Trophoblast cell (in vitro differentiated cells and primary cell): ENCODE results near the gene ACACB.

Experiments
- DNase-seq, 2 donors: peaks; one replicate each; pipeline ENCODE4 v3.0.0-alpha.2; 2016
- H2AFZ ChIP-seq: 2 replicates; pipeline ENCODE4 v1.6.1; 2013; ENCODE audit warnings: low read length, moderate library complexity, mild to moderate bottlenecking; ENCODE audit not compliant: insufficient read depth, poor library complexity
- H2AK5ac ChIP-seq: 2 replicates; pipeline ENCODE4 v1.6.1; 2013; ENCODE audit warnings: mild to moderate bottlenecking, low read length
- H2BK120ac ChIP-seq: 2 replicates; pipeline ENCODE4 v1.6.1; 2013; ENCODE audit warnings: low read length, mild to moderate bottlenecking, moderate library complexity; ENCODE audit not compliant: insufficient read depth, poor library complexity
- H2BK12ac ChIP-seq: 2 replicates; pipeline ENCODE4 v1.6.1; 2013; ENCODE audit warnings: mild to moderate bottlenecking, low read length, moderate library complexity
- H2BK5ac ChIP-seq: 2 replicates; pipeline ENCODE4 v1.6.1; 2013; ENCODE audit warnings: low read length, low read depth, moderate library complexity, mild to moderate bottlenecking; ENCODE audit not compliant: poor library complexity
- H3K14ac ChIP-seq: 2 replicates; pipeline ENCODE4 v1.6.1; 2013; ENCODE audit warnings: mild to moderate bottlenecking, low read length
- H3K18ac ChIP-seq: 2 replicates; pipeline ENCODE4 v1.6.1; 2013; ENCODE audit warnings: mild to moderate bottlenecking, low read length
- H3K23ac ChIP-seq: 2 replicates; pipeline ENCODE4 v1.6.1; 2013; ENCODE audit warnings: low read length
- H3K27ac ChIP-seq: 2 replicates; pipeline ENCODE4 v1.5.1; 2013; ENCODE audit warnings: low read depth, mild to moderate bottlenecking, inconsistent platforms, low read length, moderate library complexity
- H3K27me3 ChIP-seq: 2 replicates; pipeline ENCODE4 v1.6.1; 2013; ENCODE audit warnings: inconsistent platforms, mild to moderate bottlenecking, low read length, moderate library complexity; ENCODE audit not compliant: insufficient read depth
- H3K36me3 ChIP-seq, 2 experiments: 1 replicate in 1 of 2; 2 replicates in 1 of 2; pipeline ENCODE4 v1.6.1; 2013; ENCODE audit warnings: low read length in 2 of 2, mild to moderate bottlenecking in 2 of 2, moderate library complexity in 1 of 2; ENCODE audit not compliant: insufficient read depth in 2 of 2, control insufficient read depth in 1 of 2
- H3K4ac ChIP-seq: 2 replicates; pipeline ENCODE4 v1.6.1; 2013; ENCODE audit warnings: low read depth, mild to moderate bottlenecking, low read length, moderate library complexity
- H3K4me1 ChIP-seq, 2 experiments: 1 replicate in 1 of 2; 2 replicates in 1 of 2; pipeline ENCODE4 v1.6.1; 2013; ENCODE audit warnings: low read length in 2 of 2, mild to moderate bottlenecking in 2 of 2, moderate library complexity in 1 of 2; ENCODE audit not compliant: insufficient read depth in 2 of 2, control insufficient read depth in 1 of 2
- H3K4me2 ChIP-seq: 2 replicates; pipeline ENCODE4 v1.6.1; 2013; ENCODE audit warnings: inconsistent platforms, mild to moderate bottlenecking, low read length, moderate library complexity
- H3K4me3 ChIP-seq: 2 replicates; pipeline ENCODE4 v1.5.1; 2013; ENCODE audit warnings: mild to moderate bottlenecking, low read depth, low read length, inconsistent platforms
- H3K79me1 ChIP-seq: one replicate; pipeline ENCODE4 v1.6.1; 2013; ENCODE audit warnings: low read length
- H3K79me2 ChIP-seq: 2 replicates; pipeline ENCODE4 v1.6.1; 2013; ENCODE audit warnings: low read length, mild to moderate bottlenecking; ENCODE audit not compliant: control insufficient read depth, insufficient read depth, poor library complexity
- H3K9ac ChIP-seq: 2 replicates; pipeline ENCODE4 v1.6.1; 2013; ENCODE audit warnings: mild to moderate bottlenecking, low read length
- H3K9me3 ChIP-seq: 2 replicates; pipeline ENCODE4 v1.6.1; 2013; ENCODE audit warnings: low read depth, mild to moderate bottlenecking, control low read depth, inconsistent platforms, low read length; ENCODE audit not compliant: insufficient read depth
- H4K12ac ChIP-seq: 2 replicates; pipeline ENCODE4 v1.6.1; 2013; ENCODE audit warnings: low read depth, mild to moderate bottlenecking, low read length, moderate library complexity
- H4K8ac ChIP-seq: 2 replicates; pipeline ENCODE4 v1.6.1; 2013; ENCODE audit warnings: low read depth, mild to moderate bottlenecking, low read length, moderate library complexity
- H4K91ac ChIP-seq: one replicate; pipeline ENCODE4 v1.6.1; 2013; ENCODE audit warnings: low read depth, mild to moderate bottlenecking, low read length, moderate library complexity
- WGBS: extraction: QIAGEN DNeasy Blood & Tissue Kit; methylation state at CpG from one replicate; pipeline ENCODE4 v1.1.7; 2013; ENCODE audit warnings: missing lambda C conversion rate; ENCODE audit not compliant: insufficient read length, insufficient coverage; ENCODE audit errors: extremely low coverage; 5-methylcytosine and 5-hydroxymethylcytosine counted together

The ACACB gene

GRCh38 chr12:109097435-109098182 is 18.8 kb upstream of the ACACB start, which contains the start of gene UNG:
UNG (plus strand) TSS chr12:109097597; CDS start chr12:109097680, 83 bp downstream.
- Histone ChIP-seq H3K4ac (peak within 1 kb of the TSS; percentile 42), H3K4me1 (peaks cover 6 to 8% of the 10 kb centered on the region in 2 experiments), H2BK12ac (no peak within 1 kb of the TSS)

GRCh38 chr12:109098183-109098604 is 18.2 kb upstream of the ACACB start:
- peak overlapping the region; percentile 78 for H3K4me3 ChIP-seq

More at GRCh38 chr12:109097435-109098182, 18.8 kb upstream of the ACACB start, which contains the start of gene UNG:
- Histone ChIP-seq H4K8ac (peak within 1 kb of the TSS; percentile 55), H3K27ac (peak within 1 kb of the TSS; percentile 39), H3K18ac (peak within 1 kb of the TSS; percentile 43), H3K23ac (no peak within 1 kb of the TSS), H2BK5ac (no peak within 1 kb of the TSS), H4K12ac (peak within 1 kb of the TSS; percentile 76), H3K14ac (peak within 1 kb of the TSS; percentile 68), H2BK120ac (no peak within 1 kb of the TSS), H3K36me3 (peaks cover 13 to 19% of the 10 kb centered on the region in 2 experiments), H3K79me2 (no peaks in the 10 kb centered on the region), H4K91ac (peak within 1 kb of the TSS; percentile 20), H3K79me1 (peaks cover 7% of the 10 kb centered on the region), H3K4me3 (peak within 1 kb of the TSS; percentile 79), H2AK5ac (no peak within 1 kb of the TSS), H2AFZ (peak within 1 kb of the TSS; percentile 88), H3K4me2 (peak within 1 kb of the TSS; percentile 84), H3K27me3 (no peaks in the 10 kb centered on the region), H3K9ac (peak within 1 kb of the TSS; percentile 79), H3K9me3 (no peaks in the 10 kb centered on the region)
- peak; percentile 98 for DNase-seq
- WGBS, result no CpG with 5 or more reads among the region's 71 CpGs

GRCh38 chr12:109098651-109099050 is 17.7 kb upstream of the ACACB start:
- no peak overlapping the region for H2AK5ac ChIP-seq
- no peak overlapping the region for H3K23ac ChIP-seq
- H2BK5ac ChIP-seq, result no peak overlapping the region
- peak overlapping the region; percentile 79 for H3K9ac ChIP-seq
- no peak for DNase-seq
- peak overlapping the region; percentile 55 for H4K12ac ChIP-seq
- H3K36me3 ChIP-seq, result peaks cover 18 to 23% of the 10 kb centered on the region in 2 experiments
- WGBS, result no CpG with 5 or more reads among the region's 8 CpGs
- H3K27ac ChIP-seq, result no peak overlapping the region
- H3K4me2 ChIP-seq, result peak overlapping the region; percentile 69
- peaks cover 0 to 3% of the 10 kb centered on the region in 2 experiments for H3K4me1 ChIP-seq
- peak overlapping the region; percentile 20 for H4K91ac ChIP-seq
- no peak overlapping the region for H3K18ac ChIP-seq
- H3K14ac ChIP-seq, result peak overlapping the region; percentile 48
- H3K4ac ChIP-seq, result peak overlapping the region; percentile 42
- no peaks in the 10 kb centered on the region for H3K27me3 ChIP-seq
- peak overlapping the region; percentile 78 for H3K4me3 ChIP-seq
- no peaks in the 10 kb centered on the region for H3K9me3 ChIP-seq
- H2AFZ ChIP-seq, result peak overlapping the region; percentile 77
- H2BK12ac ChIP-seq, result no peak overlapping the region
- H3K79me1 ChIP-seq, result peaks cover 4% of the 10 kb centered on the region
- no peak overlapping the region for H2BK120ac ChIP-seq
- no peak overlapping the region for H4K8ac ChIP-seq
- H3K79me2 ChIP-seq, result no peaks in the 10 kb centered on the region

More at GRCh38 chr12:109098183-109098604, 18.2 kb upstream of the ACACB start:
- H4K8ac ChIP-seq, result peak overlapping the region; percentile 54
- no peak overlapping the region for H2AK5ac ChIP-seq
- H2AFZ ChIP-seq, result peak overlapping the region; percentile 77
- no peak overlapping the region for H3K23ac ChIP-seq
- H3K79me2 ChIP-seq, result no peaks in the 10 kb centered on the region
- H3K4me1 ChIP-seq, result peaks cover 0 to 3% of the 10 kb centered on the region in 2 experiments
- H3K36me3 ChIP-seq, result peaks cover 16 to 21% of the 10 kb centered on the region in 2 experiments
- H3K27me3 ChIP-seq, result no peaks in the 10 kb centered on the region
- WGBS, result no CpG with 5 or more reads among the region's 32 CpGs
- no peak overlapping the region for H2BK12ac ChIP-seq
- peak overlapping the region; percentile 43 for H3K18ac ChIP-seq
- H3K9ac ChIP-seq, result peak overlapping the region; percentile 79
- peaks cover 5% of the 10 kb centered on the region for H3K79me1 ChIP-seq
- H2BK120ac ChIP-seq, result no peak overlapping the region
- peak overlapping the region; percentile 39 for H3K27ac ChIP-seq
- no peak overlapping the region for H2BK5ac ChIP-seq
- peak overlapping the region; percentile 42 for H3K4ac ChIP-seq
- no peaks in the 10 kb centered on the region for H3K9me3 ChIP-seq
- H3K14ac ChIP-seq, result peak overlapping the region; percentile 48
- peak in 1 of 2 donors; percentile 61 for DNase-seq
- peak overlapping the region; percentile 55 for H4K12ac ChIP-seq
- H4K91ac ChIP-seq, result peak overlapping the region; percentile 20
- H3K4me2 ChIP-seq, result peak overlapping the region; percentile 69

- H3K9ac ChIP-seq, result no peak overlapping the region
- no peaks in the 10 kb centered on the region for H3K9me3 ChIP-seq
- H3K27me3 ChIP-seq, result no peaks in the 10 kb centered on the region
- H3K23ac ChIP-seq, result no peak overlapping the region
- no peak overlapping the region for H3K18ac ChIP-seq
- H3K79me2 ChIP-seq, result no peaks in the 10 kb centered on the region
- no peak overlapping the region for H2AFZ ChIP-seq
- H2BK120ac ChIP-seq, result no peak overlapping the region
- peaks cover 4% of the 10 kb centered on the region for H3K79me1 ChIP-seq
- no peak overlapping the region for H4K8ac ChIP-seq
- no peak overlapping the region for H3K4me3 ChIP-seq
- no peak overlapping the region for H3K4me2 ChIP-seq
- H3K36me3 ChIP-seq, result peaks cover 23 to 27% of the 10 kb centered on the region in 2 experiments
- no peak overlapping the region for H3K27ac ChIP-seq
- H4K12ac ChIP-seq, result no peak overlapping the region
- no peak overlapping the region for H2AK5ac ChIP-seq
- no peak overlapping the region for H2BK12ac ChIP-seq
- peaks cover 0 to 3% of the 10 kb centered on the region in 2 experiments for H3K4me1 ChIP-seq
- DNase-seq, result no peak
- no peak overlapping the region for H4K91ac ChIP-seq
- H3K14ac ChIP-seq, result no peak overlapping the region
- H2BK5ac ChIP-seq, result no peak overlapping the region
- WGBS, result no CpG with 5 or more reads among the region's 12 CpGs
- H3K4ac ChIP-seq, result no peak overlapping the region
These were observed 16.9 kb upstream of the ACACB start for GRCh38 chr12:109099431-109100020.
